DOHH2 (cell line): ENCODE measurements around the gene GPR108.

Source experiments
- H3F3A ChIP-seq: fragments of 200-600 bp; sonication (generic), shearing (Covaris generic); 2 replicates; pipeline ENCODE4 v1.6.0; 2016; ENCODE audit warnings: antibody characterized with exemption, mild to moderate bottlenecking; ENCODE audit not compliant: control insufficient read depth, insufficient read depth
- H3K27ac ChIP-seq: fragments of 200-600 bp; sonication (generic); 2 replicates; pipeline ENCODE4 v1.5.1; 2014; ENCODE audit warnings: low read depth, mild to moderate bottlenecking, low read length, moderate library complexity
- H3K27me3 ChIP-seq: fragments of 200-600 bp; sonication (generic); 2 replicates; pipeline ENCODE4 v1.6.1; 2014; ENCODE audit warnings: mild to moderate bottlenecking, low read length, mixed read lengths; ENCODE audit not compliant: control insufficient read depth
- H3K36me3 ChIP-seq: fragments of 200-600 bp; sonication (generic); 2 replicates; pipeline ENCODE4 v1.6.1; 2014; ENCODE audit warnings: mild to moderate bottlenecking, low read length, moderate library complexity, mixed read lengths; ENCODE audit not compliant: control insufficient read depth
- H3K4me1 ChIP-seq: fragments of 200-600 bp; sonication (generic); 2 replicates; pipeline ENCODE4 v1.6.1; 2014; ENCODE audit warnings: mild to moderate bottlenecking, low read length, mixed read lengths; ENCODE audit not compliant: control insufficient read depth
- H3K4me2 ChIP-seq: fragments of 200-600 bp; sonication (generic); 2 replicates; pipeline ENCODE4 v1.6.0; 2014; ENCODE audit warnings: mild to moderate bottlenecking, low read length, moderate library complexity
- H3K4me3 ChIP-seq: fragments of 200-600 bp; sonication (generic); 2 replicates; pipeline ENCODE4 v1.5.1; 2014; ENCODE audit warnings: mild to moderate bottlenecking, low read length, mixed read lengths
- H3K79me2 ChIP-seq: fragments of 200-600 bp; sonication (generic); 2 replicates; pipeline ENCODE4 v1.6.1; 2014; ENCODE audit warnings: mild to moderate bottlenecking, low read length, mixed read lengths; ENCODE audit not compliant: control insufficient read depth
- H3K9me2 ChIP-seq: fragments of 200-600 bp; sonication (generic); replicated peaks from 2 replicates; pipeline ENCODE4 v1.6.1; 2014; ENCODE audit warnings: mild to moderate bottlenecking, low read length, mixed read lengths; ENCODE audit not compliant: control insufficient read depth
- H3K9me3 ChIP-seq: fragments of 200-600 bp; sonication (generic); 2 replicates; pipeline ENCODE4 v1.6.1; 2014; ENCODE audit warnings: antibody characterized with exemption, low read length, mixed read lengths; ENCODE audit not compliant: control insufficient read depth, insufficient read depth
- H4K20me1 ChIP-seq: fragments of 200-600 bp; sonication (generic); 2 replicates; pipeline ENCODE4 v1.6.0; 2014; ENCODE audit warnings: low read depth, mild to moderate bottlenecking, antibody characterized with exemption, low read length, moderate library complexity; ENCODE audit not compliant: control insufficient read depth, insufficient read depth
- EZH2phosphoT487 ChIP-seq: fragments of 200-600 bp; sonication (generic); IDR thresholded peaks from 2 replicates; pipeline ENCODE4 v1.6.1; 2017; ENCODE audit warnings: borderline replicate concordance, mild to moderate bottlenecking, antibody characterized with exemption, low read length, moderate library complexity, mixed read lengths
- TF ChIP-seq, protein P1 (sequence below): fragments of 200-600 bp; sonication (generic); IDR thresholded peaks from one replicate; pipeline ENCODE4 v1.5.1; 2014; ENCODE audit warnings: antibody characterized with exemption, mild to moderate bottlenecking, low read depth, low read length; ENCODE audit not compliant: poor library complexity, severe bottlenecking

The GPR108 gene

GRCh38 chr19:6754136-6754535 is 16.8 kb upstream of the GPR108 start:
- Histone ChIP-seq H3K9me3 (no peaks in the 10 kb centered on the region), H3K4me1 (peaks cover 13% of the 10 kb centered on the region), H3K27me3 (no peaks in the 10 kb centered on the region), H3K36me3 (peaks cover 5% of the 10 kb centered on the region), H3K79me2 (no peaks in the 10 kb centered on the region), H3K9me2 (no peaks in the 10 kb centered on the region), H3K4me3 (peak overlapping the region; percentile 80), H4K20me1 (no peaks in the 10 kb centered on the region), H3F3A (no peaks in the 10 kb centered on the region), H3K27ac (no peak overlapping the region), H3K4me2 (peak overlapping the region; percentile 88)
- TF ChIP-seq EZH2phosphoT487: no peak
- TF ChIP-seq, protein P1, sequence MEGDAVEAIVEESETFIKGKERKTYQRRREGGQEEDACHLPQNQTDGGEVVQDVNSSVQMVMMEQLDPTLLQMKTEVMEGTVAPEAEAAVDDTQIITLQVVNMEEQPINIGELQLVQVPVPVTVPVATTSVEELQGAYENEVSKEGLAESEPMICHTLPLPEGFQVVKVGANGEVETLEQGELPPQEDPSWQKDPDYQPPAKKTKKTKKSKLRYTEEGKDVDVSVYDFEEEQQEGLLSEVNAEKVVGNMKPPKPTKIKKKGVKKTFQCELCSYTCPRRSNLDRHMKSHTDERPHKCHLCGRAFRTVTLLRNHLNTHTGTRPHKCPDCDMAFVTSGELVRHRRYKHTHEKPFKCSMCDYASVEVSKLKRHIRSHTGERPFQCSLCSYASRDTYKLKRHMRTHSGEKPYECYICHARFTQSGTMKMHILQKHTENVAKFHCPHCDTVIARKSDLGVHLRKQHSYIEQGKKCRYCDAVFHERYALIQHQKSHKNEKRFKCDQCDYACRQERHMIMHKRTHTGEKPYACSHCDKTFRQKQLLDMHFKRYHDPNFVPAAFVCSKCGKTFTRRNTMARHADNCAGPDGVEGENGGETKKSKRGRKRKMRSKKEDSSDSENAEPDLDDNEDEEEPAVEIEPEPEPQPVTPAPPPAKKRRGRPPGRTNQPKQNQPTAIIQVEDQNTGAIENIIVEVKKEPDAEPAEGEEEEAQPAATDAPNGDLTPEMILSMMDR: no peak

- Histone ChIP-seq H3F3A (no peaks in the 10 kb centered on the region), H3K4me1 (peaks cover 13% of the 10 kb centered on the region), H3K9me2 (no peaks in the 10 kb centered on the region), H3K79me2 (no peaks in the 10 kb centered on the region), H4K20me1 (no peaks in the 10 kb centered on the region), H3K4me2 (peak overlapping the region; percentile 88), H3K9me3 (no peaks in the 10 kb centered on the region), H3K27ac (peak overlapping the region; percentile 26; the same call in 1 of the 2 replicates), H3K27me3 (no peaks in the 10 kb centered on the region), H3K36me3 (peaks cover 5% of the 10 kb centered on the region), H3K4me3 (peak overlapping the region; percentile 80)
- no peak for TF ChIP-seq EZH2phosphoT487
- TF ChIP-seq, protein P1: peak; percentile 67
These were observed 16.0 kb upstream of the GPR108 start for GRCh38 chr19:6753178-6754031.

GRCh38 chr19:6752256-6753177 is 15.1 kb upstream of the GPR108 start:
- H3K9me2 ChIP-seq: no peaks in the 10 kb centered on the region
- peaks cover 9% of the 10 kb centered on the region for H3K36me3 ChIP-seq
- H3K4me1 ChIP-seq: peaks cover 13% of the 10 kb centered on the region
- peak overlapping the region; percentile 88 for H3K4me2 ChIP-seq
- no peaks in the 10 kb centered on the region for H4K20me1 ChIP-seq
- H3K27me3 ChIP-seq: no peaks in the 10 kb centered on the region
- 0 out of 2 replicates have a peak, but pooled peaks cover 2% of the 10 kb centered on the region for H3F3A ChIP-seq
- H3K79me2 ChIP-seq: no peaks in the 10 kb centered on the region
- H3K27ac ChIP-seq: no peak overlapping the region
- no peaks in the 10 kb centered on the region for H3K9me3 ChIP-seq
- no peak for TF ChIP-seq EZH2phosphoT487
- TF ChIP-seq, protein P1: no peak
- H3K4me3 ChIP-seq: peak overlapping the region; percentile 80
